Adrenal gland (tissue), 12 donors: ENCODE measurements around the gene LAMTOR1. TPM values are rescaled to one million over a fixed set of nuclear protein-coding genes. Genes with fewer than 3 reads are reported as not detected.
A peak's percentile ranks its signal among the peaks of the same experiment; 100 is the strongest.

Experiments
- DNase-seq, 7 donors: peaks; one replicate each; pipeline ENCODE4 v3.0.0-alpha.2; 2019 to 2020
- H3K27ac ChIP-seq, 5 donors: fragments of 200-600 bp; sonication (generic) in 4 of 5; 1 replicate in 3 of 5; 2 replicates in 2 of 5; pipeline versions ENCODE4 v1.5.1 to v1.8.0; 2016 to 2020; ENCODE audit warnings: mild to moderate bottlenecking in 1 of 5
- H3K27me3 ChIP-seq: fragments of 200-600 bp; 2 replicates; pipeline ENCODE4 v1.8.0; 2021
- H3K36me3 ChIP-seq, 2 donors: fragments of 200-600 bp; replicated peaks in 1 of 2; 1 replicate in 1 of 2; 2 replicates in 1 of 2; pipeline versions ENCODE4 v1.5.1 to v1.8.0; 2018 to 2022
- H3K4me1 ChIP-seq, 2 donors: fragments of 200-600 bp; replicated peaks in 1 of 2; 1 replicate in 1 of 2; 2 replicates in 1 of 2; pipeline versions ENCODE4 v1.5.1 to v1.8.0; 2018 to 2021
- H3K4me3 ChIP-seq, 4 donors: fragments of 200-600 bp; sonication (generic) in 3 of 4; one replicate each; pipeline ENCODE4 v1.5.1; 2016 to 2018
- H3K9me3 ChIP-seq, 3 donors: fragments of 200-600 bp; sonication (generic) in 1 of 3; replicated peaks in 1 of 3; 1 replicate in 2 of 3; 2 replicates in 1 of 3; pipeline versions ENCODE4 v1.5.1 to v1.8.0; 2016 to 2021
- CTCF ChIP-seq, 6 experiments: fragments of 450-650 bp in 4 of 6; fragments of 200-600 bp in 2 of 6; sonication (generic) in 1 of 6; IDR thresholded peaks; 1 replicate in 5 of 6; 2 replicates in 1 of 6; pipeline versions ENCODE4 v1.5.1 to v1.8.0; 2016 to 2021; ENCODE audit warnings: antibody characterized with exemption in 6 of 6, mild to moderate bottlenecking in 2 of 6, moderate library complexity in 1 of 6
- POLR2A ChIP-seq, 2 donors: fragments of 450-650 bp; IDR thresholded peaks; one replicate each; pipeline ENCODE4 v1.6.1; 2017; ENCODE audit warnings: antibody characterized with exemption in 2 of 2, mild to moderate bottlenecking in 2 of 2, moderate library complexity in 1 of 2
- WGBS, 4 donors: extraction: QIAGEN DNeasy Blood & Tissue Kit in 2 of 4; methylation state at CpG; one replicate each; pipeline versions ENCODE4 v1.1.5 to v1.1.7; 2013 to 2017; 5-methylcytosine and 5-hydroxymethylcytosine counted together
- intact Hi-C, 2 donors: fragments of 100-400 bp; cut with DNase I; formaldehyde crosslinking; loops; one replicate each; pipeline versions ENCODE4 v1.14.1 to v1.15.0; 2022 to 2023
- polyA plus RNA-seq, 3 donors: library from polyadenylated mRNA; stranded (reverse); fragments of 200-250 nt in 2 of 3; fragments of 350-450 nt in 1 of 3; fragmentation: Illumina TruSeq in 1 of 3; extraction: RNeasy Lipid Tissue Mini Kit (QIAGEN cat#74804) in 1 of 3; gene quantifications; one replicate each; pipeline ENCODE4 v1.2.3, GENCODE V29; 2013 to 2014
- total RNA-seq, 9 donors: library from RNA; depleted of rRNA in 4 of 9; stranded (reverse); fragments of >200 nt in 4 of 9; fragments of 120-200 nt in 1 of 9; fragmentation: NEBNext Ultra II Directional in 1 of 9; extraction: Animal tissue kit (Norgen Biotek cat#: 25700) in 1 of 9; gene quantifications; one replicate each; pipeline versions ENCODE4 v1.1.0 to v1.2.4, GENCODE V29; 2013 to 2023
- donor health status: healthy with polysubstance abuse.
- donor health status: Bipolar disorder and iron deficiency.
- donor health status: DM: yes; HTN: yes; CAD: no.
- donor health status: DM: no; HTN: no; CAD: no.
- donor health status: DM: no; HTN: no; CAD: no.
- donor health status: DM: yes; HTN: yes; CAD: no.

Gene LAMTOR1
- total and polyA plus RNA-seq, 12 donors: 86.1 to 297 (median 138) TPM

GRCh38 chr11:72070491-72070890, 32.6 kb downstream of the LAMTOR1 start:
- peak overlapping the region; percentile 49 to 95 (median 80) for H3K27ac ChIP-seq
- H3K27me3 ChIP-seq: no peaks in the 10 kb centered on the region
- WGBS, 4 donors: 88 to 95% (median 94%) methylated on average over 6 to 7 of the region's 7 CpGs
- H3K36me3 ChIP-seq: no peaks in the 10 kb centered on the region
- no peak for DNase-seq
- H3K4me1 ChIP-seq: peaks cover 34 to 57% of the 10 kb centered on the region in 2 donors
- intact Hi-C loops: no loop called here
- H3K9me3 ChIP-seq: no peaks in the 10 kb centered on the region
- no peak for TF ChIP-seq CTCF (IDR thresholded peaks at IDR 0.05)
- no peak for TF ChIP-seq POLR2A (IDR thresholded peaks at IDR 0.05)
- H3K4me3 ChIP-seq: no peak overlapping the region

GRCh38 chr11:72069787-72070251, 33.3 kb downstream of the LAMTOR1 start:
- no peaks in the 10 kb centered on the region for H3K27me3 ChIP-seq
- H3K36me3 ChIP-seq: no peaks in the 10 kb centered on the region
- H3K27ac ChIP-seq: peak overlapping the region; percentile 49 to 95 (median 80)
- WGBS, 4 donors: 0 to 6% (median 1%) methylated on average over 2 of the region's 2 CpGs; no CpG with 5 or more reads in 1 of the 4 donors
- peak; percentile 86 to 96 (median 95) for DNase-seq
- no peaks in the 10 kb centered on the region for H3K9me3 ChIP-seq
- TF ChIP-seq POLR2A (IDR thresholded peaks at IDR 0.05) (peak; percentile 11 to 80), CTCF (IDR thresholded peaks at IDR 0.05) (no peak)
- intact Hi-C loops: no loop called here
- H3K4me3 ChIP-seq: peak overlapping the region in 1 of 4 donors; percentile 43
- peaks cover 34 to 57% of the 10 kb centered on the region in 2 donors for H3K4me1 ChIP-seq

GRCh38 chr11:72069200-72069599, 33.9 kb downstream of the LAMTOR1 start:
- TF ChIP-seq POLR2A (IDR thresholded peaks at IDR 0.05) (no peak), CTCF (IDR thresholded peaks at IDR 0.05) (no peak)
- H3K4me3 ChIP-seq: peak overlapping the region in 1 of 4 donors; percentile 43
- H3K27ac ChIP-seq: peak overlapping the region; percentile 49 to 95 (median 80)
- DNase-seq: no peak
- H3K4me1 ChIP-seq: peaks cover 40 to 57% of the 10 kb centered on the region in 2 donors
- no peaks in the 10 kb centered on the region for H3K36me3 ChIP-seq
- no peaks in the 10 kb centered on the region for H3K27me3 ChIP-seq
- intact Hi-C loops: no loop called here
- H3K9me3 ChIP-seq: no peaks in the 10 kb centered on the region

- DNase-seq: no peak
- H3K9me3 ChIP-seq: no peaks in the 10 kb centered on the region
- H3K4me1 ChIP-seq: peaks cover 40 to 57% of the 10 kb centered on the region in 2 donors
Observed at GRCh38 chr11:72067676-72068075, 35.4 kb downstream of the LAMTOR1 start.

More at GRCh38 chr11:72067676-72068075, 35.4 kb downstream of the LAMTOR1 start:
- Histone ChIP-seq H3K4me3 (no peak overlapping the region), H3K36me3 (no peaks in the 10 kb centered on the region), H3K27me3 (no peaks in the 10 kb centered on the region), H3K27ac (peak overlapping the region in 1 of 5 donors; percentile 31)
- TF ChIP-seq POLR2A (IDR thresholded peaks at IDR 0.05): no peak
- no peak for TF ChIP-seq CTCF (IDR thresholded peaks at IDR 0.05)
- intact Hi-C loops: no loop called here
